Hepatocyte (in vitro differentiated cells): ENCODE measurements around the gene LHFPL2. TPM values are rescaled to one million over a fixed set of nuclear protein-coding genes. Genes with fewer than 3 reads are reported as not detected.

ENCODE experiments used
- DNase-seq: peaks from one replicate; pipeline ENCODE4 v3.0.0-alpha.2; 2016; ENCODE audit warnings: low spot score
- H2AFZ ChIP-seq: fragments of 200-600 bp; sonication (generic); 2 replicates; pipeline ENCODE4 v1.6.0; 2016; ENCODE audit warnings: antibody characterized with exemption, mild to moderate bottlenecking
- H3K27ac ChIP-seq: fragments of 200-600 bp; sonication (generic); 2 replicates; pipeline ENCODE4 v1.5.1; 2016; ENCODE audit warnings: mild to moderate bottlenecking
- H3K27me3 ChIP-seq: fragments of 200-600 bp; sonication (generic); 2 replicates; pipeline ENCODE4 v1.6.1; 2016
- H3K36me3 ChIP-seq: fragments of 200-600 bp; sonication (generic); replicated peaks from 2 replicates; pipeline ENCODE4 v1.5.1; 2016; ENCODE audit warnings: low read depth; ENCODE audit not compliant: insufficient read depth
- H3K4me1 ChIP-seq: fragments of 200-600 bp; sonication (generic); 2 replicates; pipeline ENCODE4 v1.5.1; 2016; ENCODE audit warnings: mild to moderate bottlenecking, moderate library complexity; ENCODE audit not compliant: insufficient read depth
- H3K4me2 ChIP-seq: fragments of 200-600 bp; sonication (generic); 2 replicates; pipeline ENCODE4 v1.6.0; 2016
- H3K4me3 ChIP-seq: fragments of 200-600 bp; sonication (generic); 2 replicates; pipeline ENCODE4 v1.5.1; 2016; ENCODE audit warnings: mild to moderate bottlenecking
- H3K79me2 ChIP-seq: fragments of 200-600 bp; sonication (generic); 2 replicates; pipeline ENCODE4 v1.6.0; 2017; ENCODE audit warnings: mild to moderate bottlenecking
- H3K9me2 ChIP-seq: fragments of 200-600 bp; sonication (generic); replicated peaks from 2 replicates; pipeline ENCODE4 v1.6.0; 2017; ENCODE audit warnings: mild to moderate bottlenecking; ENCODE audit not compliant: insufficient read depth
- H3K9me3 ChIP-seq: fragments of 200-600 bp; sonication (generic); 2 replicates; pipeline ENCODE4 v1.5.1; 2016; ENCODE audit warnings: low read depth, mild to moderate bottlenecking
- H4K20me1 ChIP-seq: fragments of 200-600 bp; sonication (generic); 2 replicates; pipeline ENCODE4 v1.6.0; 2016; ENCODE audit warnings: mild to moderate bottlenecking; ENCODE audit not compliant: insufficient read depth, poor library complexity, severe bottlenecking
- EZH2 ChIP-seq: fragments of 200-600 bp; sonication (generic); IDR thresholded peaks from 2 replicates; pipeline ENCODE4 v1.6.1; 2016; ENCODE audit warnings: antibody characterized with exemption, mild to moderate bottlenecking, borderline replicate concordance
- EZH2phosphoT487 ChIP-seq: fragments of 200-600 bp; sonication (generic); IDR thresholded peaks from one replicate; pipeline ENCODE4 v1.6.1; 2018; ENCODE audit warnings: antibody characterized with exemption, mild to moderate bottlenecking, low read depth, moderate library complexity; ENCODE audit not compliant: unreplicated experiment, severe bottlenecking
- WGBS: methylation state at CpG from one replicate; pipeline ENCODE4 v1.1.6; 2016; ENCODE audit warnings: low lambda C conversion rate; ENCODE audit errors: missing lambda C conversion rate; 5-methylcytosine and 5-hydroxymethylcytosine counted together
- polyA plus RNA-seq: library from polyadenylated mRNA; unstranded; fragments of >200 nt; fragmentation: Nextera tagmentation; extraction: Ambion mirVana; gene quantifications from 2 replicates; pipeline ENCODE4 v1.2.1, GENCODE V29; 2016
- total RNA-seq: library from RNA; depleted of rRNA; stranded (reverse); fragments of >200 nt; gene quantifications from 2 replicates; pipeline ENCODE4 v1.2.3, GENCODE V29; 2014
- TF ChIP-seq, protein P1 (sequence below): fragments of 200-600 bp; sonication (generic); IDR thresholded peaks from 2 replicates; pipeline ENCODE4 v1.5.1; 2016; ENCODE audit warnings: antibody characterized with exemption, mild to moderate bottlenecking; ENCODE audit not compliant: poor library complexity

Gene LHFPL2
- total and polyA plus RNA-seq, 2 experiments from 2014 or later = 15.6 to 39.9 TPM

DNA sequence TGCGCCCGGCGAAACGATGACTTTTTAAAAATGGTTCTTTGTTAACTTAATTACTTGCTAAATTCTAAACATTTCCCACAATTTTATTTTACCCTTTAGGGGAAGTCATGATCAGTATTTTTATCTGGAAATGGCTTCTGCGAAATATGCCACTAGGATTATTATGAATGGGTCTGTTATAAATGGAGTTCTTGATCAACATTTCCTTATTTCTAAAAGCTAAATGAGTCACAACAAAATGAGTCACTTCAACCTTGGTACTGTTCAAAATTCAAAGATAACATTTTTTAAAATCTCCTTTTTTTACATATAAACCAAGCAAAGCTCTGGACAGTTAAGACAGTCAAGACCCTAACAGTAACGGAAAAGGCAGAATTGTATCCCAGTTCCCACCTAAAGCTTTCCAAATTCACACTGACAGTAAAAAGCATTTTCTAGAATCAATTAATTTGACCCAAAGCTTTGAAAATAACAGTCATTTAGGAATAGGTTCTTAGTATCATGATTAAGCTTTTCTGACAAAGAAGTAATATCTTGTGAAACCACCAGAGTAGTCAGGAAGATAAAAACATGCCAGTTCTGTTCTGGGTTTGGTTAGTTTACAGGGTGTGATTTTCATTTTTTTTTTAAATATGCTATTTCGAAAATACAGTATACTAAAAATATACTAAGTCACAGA, 81.7 kb downstream of the LHFPL2 start:
- Histone ChIP-seq H3K9me3 (no peaks in the 10 kb centered on the region), H3K27ac (no peak overlapping the region), H3K4me3 (no peak overlapping the region), H4K20me1 (peaks cover 5% of the 10 kb centered on the region), H3K4me1 (peaks cover 24% of the 10 kb centered on the region), H2AFZ (no peak overlapping the region), H3K4me2 (no peak overlapping the region), H3K79me2 (peaks cover 79% of the 10 kb centered on the region), H3K9me2 (no peaks in the 10 kb centered on the region), H3K27me3 (no peaks in the 10 kb centered on the region), H3K36me3 (no peaks in the 10 kb centered on the region)
- TF ChIP-seq EZH2phosphoT487 (no peak), EZH2 (no peak)
- TF ChIP-seq, protein P1, sequence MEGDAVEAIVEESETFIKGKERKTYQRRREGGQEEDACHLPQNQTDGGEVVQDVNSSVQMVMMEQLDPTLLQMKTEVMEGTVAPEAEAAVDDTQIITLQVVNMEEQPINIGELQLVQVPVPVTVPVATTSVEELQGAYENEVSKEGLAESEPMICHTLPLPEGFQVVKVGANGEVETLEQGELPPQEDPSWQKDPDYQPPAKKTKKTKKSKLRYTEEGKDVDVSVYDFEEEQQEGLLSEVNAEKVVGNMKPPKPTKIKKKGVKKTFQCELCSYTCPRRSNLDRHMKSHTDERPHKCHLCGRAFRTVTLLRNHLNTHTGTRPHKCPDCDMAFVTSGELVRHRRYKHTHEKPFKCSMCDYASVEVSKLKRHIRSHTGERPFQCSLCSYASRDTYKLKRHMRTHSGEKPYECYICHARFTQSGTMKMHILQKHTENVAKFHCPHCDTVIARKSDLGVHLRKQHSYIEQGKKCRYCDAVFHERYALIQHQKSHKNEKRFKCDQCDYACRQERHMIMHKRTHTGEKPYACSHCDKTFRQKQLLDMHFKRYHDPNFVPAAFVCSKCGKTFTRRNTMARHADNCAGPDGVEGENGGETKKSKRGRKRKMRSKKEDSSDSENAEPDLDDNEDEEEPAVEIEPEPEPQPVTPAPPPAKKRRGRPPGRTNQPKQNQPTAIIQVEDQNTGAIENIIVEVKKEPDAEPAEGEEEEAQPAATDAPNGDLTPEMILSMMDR = no peak
- no peak for DNase-seq
- 96% methylated on average over 7 of the region's 7 CpGs for WGBS

DNA sequence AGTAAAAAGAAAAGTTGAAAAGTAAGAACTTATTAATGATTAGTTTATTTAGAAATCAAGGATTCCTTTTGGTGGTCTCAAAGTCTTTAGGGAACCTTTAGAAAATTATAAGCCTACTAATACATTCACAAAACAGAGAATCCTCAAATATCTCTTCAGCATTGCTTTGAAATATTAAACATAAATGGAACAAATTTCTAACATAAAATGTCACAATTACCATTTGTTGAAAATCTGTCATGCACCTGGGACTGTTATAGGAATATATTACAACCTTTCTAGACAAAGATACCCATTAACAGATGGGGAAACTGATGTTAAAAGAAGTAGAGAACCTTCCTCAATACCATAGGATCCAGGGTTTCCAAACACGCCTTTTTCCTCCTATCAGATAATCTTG, 83.2 kb downstream of the LHFPL2 start:
- TF ChIP-seq EZH2phosphoT487 = no peak
- TF ChIP-seq EZH2 = no peak
- TF ChIP-seq, protein P1 = no peak
- Histone ChIP-seq H4K20me1 (peaks cover 5% of the 10 kb centered on the region), H3K4me3 (no peak overlapping the region), H3K9me3 (no peaks in the 10 kb centered on the region), H3K27me3 (no peaks in the 10 kb centered on the region), H3K27ac (no peak overlapping the region), H3K36me3 (no peaks in the 10 kb centered on the region), H3K9me2 (no peaks in the 10 kb centered on the region), H2AFZ (no peak overlapping the region), H3K79me2 (peaks cover 72% of the 10 kb centered on the region), H3K4me1 (peaks cover 20% of the 10 kb centered on the region), H3K4me2 (no peak overlapping the region)
- WGBS = 79% methylated on average over 1 of the region's 1 CpG
- no peak for DNase-seq

- no peaks in the 10 kb centered on the region for H3K9me3 ChIP-seq
- H4K20me1 ChIP-seq = peaks cover 2% of the 10 kb centered on the region
- H3K36me3 ChIP-seq = no peaks in the 10 kb centered on the region
- no peak overlapping the region for H3K4me2 ChIP-seq
- H3K4me3 ChIP-seq = no peak overlapping the region
- no peak overlapping the region for H2AFZ ChIP-seq
- H3K4me1 ChIP-seq = peaks cover 2% of the 10 kb centered on the region
- H3K9me2 ChIP-seq = no peaks in the 10 kb centered on the region
- 96% methylated on average over 2 of the region's 2 CpGs for WGBS
- H3K79me2 ChIP-seq = peaks cover 74% of the 10 kb centered on the region
- no peaks in the 10 kb centered on the region for H3K27me3 ChIP-seq
- H3K27ac ChIP-seq = no peak overlapping the region
- DNase-seq = no peak
- TF ChIP-seq, protein P1 = no peak
- no peak for TF ChIP-seq EZH2
- TF ChIP-seq EZH2phosphoT487 = no peak
Measured at GRCh38 chr5:78563621-78564020, 85.0 kb downstream of the LHFPL2 start.
